Measurements from ENCODE around the gene XYLT1.

DNA sequence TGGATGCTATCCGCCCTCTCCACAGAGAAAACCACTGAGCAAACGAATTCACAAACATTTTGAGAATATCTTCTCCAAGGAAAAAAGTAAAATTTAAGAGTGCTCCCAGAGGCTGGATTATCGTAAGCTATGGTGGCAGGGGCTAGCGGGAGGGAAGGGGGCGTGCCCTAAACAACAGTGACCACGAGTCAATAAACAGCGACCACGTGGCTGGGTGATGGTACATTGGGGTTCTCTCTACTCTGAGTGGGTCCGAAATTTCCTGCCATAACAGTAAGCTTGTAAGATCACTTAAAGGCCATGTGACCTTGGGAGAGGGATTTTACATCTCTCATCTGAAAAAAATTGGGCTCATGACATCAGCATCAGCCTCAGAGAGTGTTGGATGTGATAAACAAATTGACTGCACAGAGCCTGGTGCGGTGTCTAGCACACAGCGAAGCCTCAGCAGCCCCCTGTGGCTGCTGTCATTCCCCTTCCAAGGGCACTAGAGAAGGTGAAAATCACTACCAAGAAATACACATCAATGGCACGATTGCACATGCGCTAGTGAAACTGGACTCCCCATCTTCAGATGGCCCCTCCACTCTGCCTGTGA lies 213.2 kb downstream of the XYLT1 start:
- TF ChIP-seq, protein P1, sequence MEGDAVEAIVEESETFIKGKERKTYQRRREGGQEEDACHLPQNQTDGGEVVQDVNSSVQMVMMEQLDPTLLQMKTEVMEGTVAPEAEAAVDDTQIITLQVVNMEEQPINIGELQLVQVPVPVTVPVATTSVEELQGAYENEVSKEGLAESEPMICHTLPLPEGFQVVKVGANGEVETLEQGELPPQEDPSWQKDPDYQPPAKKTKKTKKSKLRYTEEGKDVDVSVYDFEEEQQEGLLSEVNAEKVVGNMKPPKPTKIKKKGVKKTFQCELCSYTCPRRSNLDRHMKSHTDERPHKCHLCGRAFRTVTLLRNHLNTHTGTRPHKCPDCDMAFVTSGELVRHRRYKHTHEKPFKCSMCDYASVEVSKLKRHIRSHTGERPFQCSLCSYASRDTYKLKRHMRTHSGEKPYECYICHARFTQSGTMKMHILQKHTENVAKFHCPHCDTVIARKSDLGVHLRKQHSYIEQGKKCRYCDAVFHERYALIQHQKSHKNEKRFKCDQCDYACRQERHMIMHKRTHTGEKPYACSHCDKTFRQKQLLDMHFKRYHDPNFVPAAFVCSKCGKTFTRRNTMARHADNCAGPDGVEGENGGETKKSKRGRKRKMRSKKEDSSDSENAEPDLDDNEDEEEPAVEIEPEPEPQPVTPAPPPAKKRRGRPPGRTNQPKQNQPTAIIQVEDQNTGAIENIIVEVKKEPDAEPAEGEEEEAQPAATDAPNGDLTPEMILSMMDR (IDR thresholded peaks at IDR 0.05; ENCODE audit: low read depth, low read length, poor library complexity, severe bottlenecking): no peak
- no peak for TF ChIP-seq EZH2phosphoT487 (IDR thresholded peaks at IDR 0.05; ENCODE audit: borderline replicate concordance, low read length)

Data from DOHH2 (cell line).